GM21786 (cell line): ENCODE measurements around the gene LEFTY1.

Experiments used
- ATAC-seq: cut with Tn5 transposase; IDR thresholded peaks from one replicate; pipeline ENCODE4 v1.9.1; 2021; ENCODE audit not compliant: unreplicated experiment

LEFTY1 gene

GRCh38 chr1:225917101-225917500, 28.2 kb upstream of the LEFTY1 start:
- ATAC-seq: no peak

GRCh38 chr1:225915538-225915991, 26.6 kb upstream of the LEFTY1 start:
- ATAC-seq: no peak

- ATAC-seq: no peak
Observed at GRCh38 chr1:225914947-225915346, 26.0 kb upstream of the LEFTY1 start.

GRCh38 chr1:225914391-225914790, 25.4 kb upstream of the LEFTY1 start:
- ATAC-seq: no peak

GRCh38 chr1:225911191-225912130, 22.5 kb upstream of the LEFTY1 start:
- ATAC-seq: peak; percentile 77

- no peak for ATAC-seq
Observed at GRCh38 chr1:225909477-225909876, 20.5 kb upstream of the LEFTY1 start.

- no peak for ATAC-seq
Observed at GRCh38 chr1:225908773-225909172, 19.8 kb upstream of the LEFTY1 start.

- ATAC-seq: no peak
Observed at GRCh38 chr1:225908013-225908640, 19.2 kb upstream of the LEFTY1 start.

GRCh38 chr1:225907341-225907740, 18.4 kb upstream of the LEFTY1 start:
- ATAC-seq: no peak

GRCh38 chr1:225906467-225906866, 17.5 kb upstream of the LEFTY1 start:
- no peak for ATAC-seq

GRCh38 chr1:225903623-225904022, 14.7 kb upstream of the LEFTY1 start:
- no peak for ATAC-seq

GRCh38 chr1:225899044-225899925, 10.3 kb upstream of the LEFTY1 start:
- no peak for ATAC-seq

- ATAC-seq: no peak
Observed at GRCh38 chr1:225897595-225898514, 8.9 kb upstream of the LEFTY1 start.

- ATAC-seq: peak; percentile 100
Observed at GRCh38 chr1:225896937-225897549, 8.1 kb upstream of the LEFTY1 start.

GRCh38 chr1:225896494-225896893, 7.5 kb upstream of the LEFTY1 start:
- ATAC-seq: no peak

GRCh38 chr1:225892307-225892706, 3.4 kb upstream of the LEFTY1 start:
- no peak for ATAC-seq

- no peak for ATAC-seq
Observed at GRCh38 chr1:225891229-225891972, 2.5 kb upstream of the LEFTY1 start.

- no peak for ATAC-seq
Observed at GRCh38 chr1:225890346-225891228, 1.6 kb upstream of the LEFTY1 start.
